Measurements from ENCODE around the gene ZNF277. TPM values are rescaled to one million over a fixed set of nuclear protein-coding genes. Genes with fewer than 3 reads are reported as not detected.

The ZNF277 gene
- total RNA-seq, 1 experiment from 2014 or later, result 13.1 TPM

DNA sequence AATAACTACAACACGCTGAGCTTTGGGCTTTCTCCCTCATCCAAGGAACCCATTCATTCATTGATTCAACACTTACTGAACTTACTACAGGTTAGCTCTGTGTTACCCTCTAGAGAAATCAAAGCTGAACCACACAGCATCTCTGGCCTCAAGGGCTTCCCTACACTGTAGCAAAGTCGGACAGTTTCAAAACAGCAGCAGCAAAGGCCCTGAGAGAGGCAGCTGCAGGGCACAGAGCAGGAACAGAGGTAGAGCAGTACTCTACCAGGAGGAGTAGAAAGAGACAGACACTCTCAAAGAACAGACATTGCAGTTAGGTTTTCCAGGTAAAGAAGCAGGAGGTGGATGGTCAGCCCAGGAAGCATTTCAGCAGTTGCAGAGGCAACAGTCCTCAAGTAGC lies 16.4 kb upstream of the ZNF277 start:
- Mint-ChIP-seq H3K4me3 (no peak overlapping the region), H3K4me1 (no peaks in the 10 kb centered on the region), H3K27me3 (ENCODE audit: low read depth) (no peaks in the 10 kb centered on the region), H3K9me3 (no peaks in the 10 kb centered on the region), H3K36me3 (ENCODE audit: insufficient read depth in 1 of 3, low read depth in 3 of 3) (no peaks in the 10 kb centered on the region), H3K27ac (peak overlapping the region in 1 of 3 experiments; percentile 34; a peak in 2 of 7 replicates)
- no peak overlapping the region for H3K9ac ChIP-seq (ENCODE audit: extremely low read depth, insufficient read length, low read length)
- no peak overlapping the region for H3K14ac ChIP-seq (ENCODE audit: insufficient read depth, low read length)
- H3K79me1 ChIP-seq (ENCODE audit: insufficient read depth, low read depth, low read length, poor library complexity, severe bottlenecking), result no peaks in the 10 kb centered on the region
- TF ChIP-seq, protein P1, sequence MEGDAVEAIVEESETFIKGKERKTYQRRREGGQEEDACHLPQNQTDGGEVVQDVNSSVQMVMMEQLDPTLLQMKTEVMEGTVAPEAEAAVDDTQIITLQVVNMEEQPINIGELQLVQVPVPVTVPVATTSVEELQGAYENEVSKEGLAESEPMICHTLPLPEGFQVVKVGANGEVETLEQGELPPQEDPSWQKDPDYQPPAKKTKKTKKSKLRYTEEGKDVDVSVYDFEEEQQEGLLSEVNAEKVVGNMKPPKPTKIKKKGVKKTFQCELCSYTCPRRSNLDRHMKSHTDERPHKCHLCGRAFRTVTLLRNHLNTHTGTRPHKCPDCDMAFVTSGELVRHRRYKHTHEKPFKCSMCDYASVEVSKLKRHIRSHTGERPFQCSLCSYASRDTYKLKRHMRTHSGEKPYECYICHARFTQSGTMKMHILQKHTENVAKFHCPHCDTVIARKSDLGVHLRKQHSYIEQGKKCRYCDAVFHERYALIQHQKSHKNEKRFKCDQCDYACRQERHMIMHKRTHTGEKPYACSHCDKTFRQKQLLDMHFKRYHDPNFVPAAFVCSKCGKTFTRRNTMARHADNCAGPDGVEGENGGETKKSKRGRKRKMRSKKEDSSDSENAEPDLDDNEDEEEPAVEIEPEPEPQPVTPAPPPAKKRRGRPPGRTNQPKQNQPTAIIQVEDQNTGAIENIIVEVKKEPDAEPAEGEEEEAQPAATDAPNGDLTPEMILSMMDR (conservative IDR thresholded peaks at IDR 0.05), result no peak
- H2AK5ac ChIP-seq (ENCODE audit: insufficient read length, low read length), result no peak overlapping the region
- H4K5ac ChIP-seq (ENCODE audit: insufficient read length, low read depth, low read length), result no peak overlapping the region
- no CpG with 5 or more reads among the region's 2 CpGs for WGBS (ENCODE audit: extremely low coverage, insufficient read length, low lambda C conversion rate)
- H3K18ac ChIP-seq (ENCODE audit: insufficient read length, low read depth, low read length), result no peak overlapping the region
- H3T11ph ChIP-seq (ENCODE audit: low read length), result no peak overlapping the region
- no peak overlapping the region for H2BK20ac ChIP-seq (ENCODE audit: low read depth, low read length, poor library complexity, severe bottlenecking)
- H3K79me2 ChIP-seq (ENCODE audit: insufficient read depth, low read length), result no peaks in the 10 kb centered on the region; the same call in 1 of the 2 replicates
- no peaks in the 10 kb centered on the region for H4K20me1 ChIP-seq (ENCODE audit: control insufficient read depth, insufficient read depth, insufficient read length)
- no peak overlapping the region for H2AFZ ChIP-seq (ENCODE audit: low read length)
- H4K91ac ChIP-seq (ENCODE audit: insufficient read length, low read depth, low read length), result no peak overlapping the region
- DNase-seq, result no peak
- H3K4ac ChIP-seq (ENCODE audit: low read depth, low read length), result no peak overlapping the region
- H3K23me2 ChIP-seq (ENCODE audit: insufficient read length, low read depth, low read length, poor library complexity, severe bottlenecking), result no peaks in the 10 kb centered on the region
- H3K9me3 ChIP-seq (ENCODE audit: control insufficient read depth, low read depth, low read length), result no peaks in the 10 kb centered on the region
- H3K23ac ChIP-seq (ENCODE audit: insufficient read length, low read depth, low read length), result no peak overlapping the region
- H3K56ac ChIP-seq (ENCODE audit: insufficient read length, low read depth, low read length), result no peak overlapping the region
- H2BK120ac ChIP-seq (ENCODE audit: low read depth, low read length, poor library complexity, severe bottlenecking), result no peak overlapping the region
- H2BK15ac ChIP-seq (ENCODE audit: low read depth, low read length), result no peak overlapping the region
- H3K27ac ChIP-seq (ENCODE audit: insufficient read length, low read depth, low read length), result no peak overlapping the region
- no peak overlapping the region for H2BK5ac ChIP-seq (ENCODE audit: insufficient read length, low read length)
- H3K4me2 ChIP-seq (ENCODE audit: insufficient read depth, insufficient read length, low read length), result no peak overlapping the region
- no peak overlapping the region for H2BK12ac ChIP-seq (ENCODE audit: insufficient read length, low read depth, low read length)
- no peak overlapping the region for H4K8ac ChIP-seq (replicated peaks; ENCODE audit: insufficient read length, low read depth, low read length)
- H3K27me3 ChIP-seq (ENCODE audit: insufficient read depth, low read length), result no peaks in the 10 kb centered on the region
- H3K4me1 ChIP-seq (ENCODE audit: insufficient read depth, low read length), result no peaks in the 10 kb centered on the region

Measured in H9 (cell line).